Esophagus squamous epithelium (tissue), 5 donors: ENCODE results near the gene FNDC3B. TPM values are rescaled to one million over a fixed set of nuclear protein-coding genes. Genes with fewer than 3 reads are reported as not detected.

ENCODE experiments used
- DNase-seq: peaks from one replicate; lab custom pipeline; 2025; lab: John Stamatoyannopoulos, UW
- H3K27ac ChIP-seq, 4 donors: fragments of 200-600 bp; sonication (generic); one replicate each; pipeline ENCODE4 v1.5.1; 2016 to 2019; ENCODE audit warnings: mild to moderate bottlenecking in 1 of 4
- H3K27me3 ChIP-seq, 4 donors: fragments of 200-600 bp; sonication (generic); 1 replicate in 3 of 4; 2 replicates in 1 of 4; pipeline versions ENCODE4 v1.5.1 to v1.6.0; 2017 to 2021; ENCODE audit warnings: antibody characterized with exemption in 1 of 4
- H3K36me3 ChIP-seq, 3 donors: fragments of 200-600 bp; sonication (generic); one replicate each; pipeline ENCODE4 v1.5.1; 2016 to 2019
- H3K4me1 ChIP-seq, 3 donors: fragments of 200-600 bp; sonication (generic); one replicate each; pipeline ENCODE4 v1.5.1; 2017 to 2019
- H3K4me3 ChIP-seq, 4 donors: fragments of 200-600 bp; sonication (generic); 1 replicate in 3 of 4; 2 replicates in 1 of 4; pipeline ENCODE4 v1.5.1; 2016 to 2019; ENCODE audit warnings: mild to moderate bottlenecking in 2 of 4, moderate library complexity in 1 of 4
- H3K9me3 ChIP-seq, 3 donors: fragments of 200-600 bp; sonication (generic); one replicate each; pipeline ENCODE4 v1.5.1; 2016 to 2019
- POLR2A ChIP-seq, 4 donors: fragments of 450-650 bp; IDR thresholded peaks; one replicate each; pipeline ENCODE4 v1.6.1; 2017; ENCODE audit warnings: antibody characterized with exemption in 4 of 4, mild to moderate bottlenecking in 4 of 4, moderate library complexity in 3 of 4
- WGBS, 2 donors: methylation state at CpG; one replicate each; pipeline ENCODE4 v1.1.5; 2018; 5-methylcytosine and 5-hydroxymethylcytosine counted together
- intact Hi-C: fragments of 100-400 bp; cut with DNase I; formaldehyde crosslinking; loops from one replicate; pipeline ENCODE4 v1.15.0; 2022
- total RNA-seq, 4 donors: library from RNA; depleted of rRNA; stranded (reverse); fragments of >200 nt; gene quantifications; one replicate each; pipeline ENCODE4 v1.1.0, GENCODE V29; 2016
- TF ChIP-seq, protein P1 (sequence below), 6 experiments: fragments of 450-650 bp in 4 of 6; fragments of 200-600 bp in 2 of 6; sonication (generic) in 2 of 6; IDR thresholded peaks; one replicate each; pipeline ENCODE4 v1.5.1; 2016 to 2019; ENCODE audit warnings: antibody characterized with exemption in 6 of 6, mild to moderate bottlenecking in 4 of 6, moderate library complexity in 4 of 6
- donor health status: DM: yes; HTN: yes; CAD: no.

Gene FNDC3B
- total RNA-seq, 4 donors from 2014 or later = 7.7 to 44.3 (median 20.4) TPM

DNA sequence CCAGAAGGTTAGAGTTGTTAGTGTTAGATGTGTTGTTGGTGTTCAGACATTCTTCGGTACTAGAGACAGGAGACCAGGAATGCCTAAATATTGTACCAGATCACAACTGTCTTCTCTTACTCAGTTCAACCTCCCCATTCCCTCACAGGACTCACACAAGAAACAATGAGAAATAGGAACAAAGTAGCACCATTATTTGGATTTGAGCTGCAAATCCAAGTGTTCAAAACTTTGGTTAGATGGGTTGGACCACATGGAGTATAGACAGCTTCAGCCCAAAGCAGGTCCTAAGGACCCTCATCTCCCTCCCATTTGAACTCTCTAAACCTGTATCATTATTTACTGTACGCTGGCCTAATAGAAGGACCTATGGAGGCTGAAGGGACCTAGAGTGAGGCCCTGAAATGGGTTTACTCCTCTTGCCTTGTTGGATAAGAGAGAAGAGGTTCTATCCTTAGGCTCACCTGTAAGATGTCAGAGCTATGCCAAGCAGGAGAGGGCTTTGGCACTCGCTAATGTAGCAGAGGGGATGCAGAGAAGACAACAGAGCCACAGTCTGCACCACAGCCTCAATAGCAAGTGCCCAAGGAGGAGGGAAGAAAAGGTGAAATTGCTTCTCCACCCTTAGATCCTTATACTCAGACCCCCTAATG, 70.9 kb downstream of the FNDC3B start:
- H3K27ac ChIP-seq = no peak overlapping the region
- peaks cover 0 to 19% (median 0%) of the 10 kb centered on the region in 3 donors for H3K36me3 ChIP-seq
- peaks cover 0 to 35% (median 6%) of the 10 kb centered on the region in 3 donors for H3K4me1 ChIP-seq
- no peak for DNase-seq
- TF ChIP-seq POLR2A (IDR thresholded peaks at IDR 0.05) = no peak
- TF ChIP-seq, protein P1, sequence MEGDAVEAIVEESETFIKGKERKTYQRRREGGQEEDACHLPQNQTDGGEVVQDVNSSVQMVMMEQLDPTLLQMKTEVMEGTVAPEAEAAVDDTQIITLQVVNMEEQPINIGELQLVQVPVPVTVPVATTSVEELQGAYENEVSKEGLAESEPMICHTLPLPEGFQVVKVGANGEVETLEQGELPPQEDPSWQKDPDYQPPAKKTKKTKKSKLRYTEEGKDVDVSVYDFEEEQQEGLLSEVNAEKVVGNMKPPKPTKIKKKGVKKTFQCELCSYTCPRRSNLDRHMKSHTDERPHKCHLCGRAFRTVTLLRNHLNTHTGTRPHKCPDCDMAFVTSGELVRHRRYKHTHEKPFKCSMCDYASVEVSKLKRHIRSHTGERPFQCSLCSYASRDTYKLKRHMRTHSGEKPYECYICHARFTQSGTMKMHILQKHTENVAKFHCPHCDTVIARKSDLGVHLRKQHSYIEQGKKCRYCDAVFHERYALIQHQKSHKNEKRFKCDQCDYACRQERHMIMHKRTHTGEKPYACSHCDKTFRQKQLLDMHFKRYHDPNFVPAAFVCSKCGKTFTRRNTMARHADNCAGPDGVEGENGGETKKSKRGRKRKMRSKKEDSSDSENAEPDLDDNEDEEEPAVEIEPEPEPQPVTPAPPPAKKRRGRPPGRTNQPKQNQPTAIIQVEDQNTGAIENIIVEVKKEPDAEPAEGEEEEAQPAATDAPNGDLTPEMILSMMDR (IDR thresholded peaks at IDR 0.05) = no peak
- WGBS, 2 donors = 90 to 91% methylated on average over 3 of the region's 3 CpGs
- intact Hi-C loops = no loop called here
- H3K9me3 ChIP-seq = no peaks in the 10 kb centered on the region
- no peak overlapping the region for H3K4me3 ChIP-seq
- H3K27me3 ChIP-seq = no peaks in the 10 kb centered on the region

DNA sequence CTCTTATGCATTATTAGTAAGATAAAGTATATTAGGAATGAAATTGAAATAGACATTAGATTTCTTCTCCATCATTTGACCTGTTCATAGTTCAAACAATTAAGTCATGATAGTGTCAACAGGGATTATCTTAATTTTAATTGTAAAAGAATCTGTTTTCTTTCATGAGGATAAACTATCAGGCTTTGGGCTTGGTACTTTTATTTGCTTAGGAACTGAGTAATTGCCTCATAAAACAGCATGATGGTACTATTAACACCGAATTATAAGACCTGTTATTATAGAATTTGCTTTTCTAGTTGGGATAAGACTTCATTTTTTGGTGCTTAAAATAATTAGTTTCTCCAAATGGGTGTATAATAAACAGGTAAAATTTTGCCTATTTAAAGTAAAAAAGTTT, 71.8 kb downstream of the FNDC3B start:
- 81 to 85% methylated on average over 1 of the region's 1 CpG for WGBS, 2 donors

DNA sequence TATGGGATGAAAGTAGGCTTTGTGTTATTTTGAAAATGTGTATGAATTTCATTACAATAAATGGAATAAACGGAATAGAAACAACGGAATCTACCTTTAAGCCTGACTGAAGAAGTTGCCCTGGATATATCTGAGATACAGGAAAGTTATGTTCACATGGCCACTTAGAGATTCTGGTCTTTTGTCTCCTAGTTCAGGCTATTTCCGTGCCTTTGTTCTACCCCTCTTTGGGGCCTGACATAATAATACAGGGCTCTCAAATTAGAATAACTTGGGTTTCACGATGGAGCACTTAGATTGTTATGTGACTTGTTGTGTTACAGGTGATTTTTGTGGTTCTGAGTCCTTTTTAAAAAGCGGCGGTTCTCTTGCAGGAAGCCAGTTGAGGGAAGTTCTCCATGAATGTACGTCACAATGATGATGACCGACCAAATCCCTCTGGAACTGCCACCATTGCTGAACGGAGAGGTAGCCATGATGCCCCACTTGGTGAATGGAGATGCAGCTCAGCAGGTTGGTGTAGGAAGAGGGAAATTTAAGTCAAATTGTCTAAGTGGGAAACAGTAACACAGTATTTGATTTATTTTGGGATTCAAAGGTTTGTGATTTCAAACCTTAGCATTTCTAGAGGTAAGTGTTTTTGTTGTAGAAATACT, 72.8 kb downstream of the FNDC3B start:
- Histone ChIP-seq H3K4me3 (no peak overlapping the region), H3K36me3 (peaks cover 0 to 34% (median 0%) of the 10 kb centered on the region in 3 donors), H3K27me3 (no peaks in the 10 kb centered on the region), H3K27ac (no peak overlapping the region), H3K4me1 (peaks cover 0 to 24% (median 6%) of the 10 kb centered on the region in 3 donors), H3K9me3 (no peaks in the 10 kb centered on the region)
- 90 to 92% methylated on average over 9 of the region's 9 CpGs for WGBS, 2 donors
- TF ChIP-seq, protein P1 (IDR thresholded peaks at IDR 0.05) = no peak
- TF ChIP-seq POLR2A (IDR thresholded peaks at IDR 0.05) = no peak
- no peak for DNase-seq
- intact Hi-C loops = no loop called here

More for the DNA sequence above, 71.8 kb downstream of the FNDC3B start:
- peaks cover 0 to 28% (median 0%) of the 10 kb centered on the region in 3 donors for H3K36me3 ChIP-seq
- H3K4me3 ChIP-seq = no peak overlapping the region
- intact Hi-C loops = no loop called here
- H3K27ac ChIP-seq = no peak overlapping the region
- DNase-seq = no peak
- TF ChIP-seq, protein P1 (IDR thresholded peaks at IDR 0.05) = no peak
- no peak for TF ChIP-seq POLR2A (IDR thresholded peaks at IDR 0.05)
- no peaks in the 10 kb centered on the region for H3K27me3 ChIP-seq
- no peaks in the 10 kb centered on the region for H3K9me3 ChIP-seq
- H3K4me1 ChIP-seq = peaks cover 0 to 33% (median 6%) of the 10 kb centered on the region in 3 donors

DNA sequence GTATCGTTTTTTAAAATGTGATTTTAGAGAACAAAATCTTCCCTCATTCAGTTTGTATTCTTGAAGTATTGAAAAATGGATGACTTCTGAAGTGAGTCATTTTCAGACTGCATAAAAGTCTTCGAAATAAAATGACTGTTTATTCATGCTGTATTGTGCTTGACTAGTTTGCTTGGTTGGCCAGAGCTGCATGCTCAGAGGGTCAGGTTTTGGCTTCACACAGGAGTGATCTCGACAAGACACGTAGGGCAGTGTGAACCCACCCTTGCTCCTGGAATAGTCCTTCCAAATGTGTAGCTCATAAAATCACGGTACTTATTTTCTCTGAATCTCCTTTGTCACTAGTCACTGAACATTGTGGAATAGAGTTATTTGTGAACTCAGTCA, 73.3 kb downstream of the FNDC3B start:
- WGBS, 2 donors = 59 to 71% methylated on average over 5 of the region's 5 CpGs
- Histone ChIP-seq H3K27ac (no peak overlapping the region), H3K27me3 (no peaks in the 10 kb centered on the region), H3K4me1 (peaks cover 0 to 18% (median 5%) of the 10 kb centered on the region in 3 donors), H3K4me3 (no peak overlapping the region), H3K36me3 (peaks cover 0 to 34% (median 0%) of the 10 kb centered on the region in 3 donors), H3K9me3 (no peaks in the 10 kb centered on the region)
- no peak for DNase-seq
- intact Hi-C loops = no loop called here
- TF ChIP-seq POLR2A (IDR thresholded peaks at IDR 0.05) = no peak
- TF ChIP-seq, protein P1 (IDR thresholded peaks at IDR 0.05) = no peak

DNA sequence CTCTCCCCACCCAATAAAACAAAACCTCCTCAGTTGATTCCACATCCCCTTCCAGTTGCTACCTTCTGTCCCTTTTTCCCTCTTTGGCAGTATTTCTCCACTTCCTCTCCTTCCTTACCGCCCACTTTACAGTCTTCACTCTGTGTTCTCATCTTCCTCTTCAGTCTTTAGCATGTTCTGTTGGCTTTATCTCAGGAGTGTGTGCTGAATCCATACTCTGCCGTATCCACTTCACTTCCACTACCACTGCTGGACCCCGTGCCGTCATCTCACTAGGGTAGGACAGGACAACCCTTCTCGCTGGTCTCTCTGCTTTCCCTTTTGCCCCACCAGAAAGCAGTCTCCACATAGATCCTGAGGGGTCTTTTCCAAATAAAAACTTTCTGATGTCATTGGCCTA, 74.3 kb downstream of the FNDC3B start:
- H3K4me1 ChIP-seq = peaks cover 0 to 9% (median 0%) of the 10 kb centered on the region in 3 donors
- no peaks in the 10 kb centered on the region for H3K27me3 ChIP-seq
- no peak overlapping the region for H3K27ac ChIP-seq
- H3K9me3 ChIP-seq = no peaks in the 10 kb centered on the region
- DNase-seq = no peak
- no peak for TF ChIP-seq POLR2A (IDR thresholded peaks at IDR 0.05)
- TF ChIP-seq, protein P1 (IDR thresholded peaks at IDR 0.05) = no peak
- intact Hi-C loops = no loop called here
- H3K4me3 ChIP-seq = no peak overlapping the region
- H3K36me3 ChIP-seq = peaks cover 0 to 34% (median 0%) of the 10 kb centered on the region in 3 donors
- WGBS, 2 donors = 92 to 98% methylated on average over 5 of the region's 5 CpGs
